Endothelial cell of umbilical vein (primary cell): ENCODE measurements around the gene CTAG1A. TPM values are rescaled to one million over a fixed set of nuclear protein-coding genes. Genes with fewer than 3 reads are reported as not detected.

ENCODE experiments used
- BruUV-seq: library from RNA; stranded (reverse); fragments of 400-500 nt; replicated peaks from 2 replicates; lab custom pipeline; 2021; lab: Mats Ljungman, UMichigan
- CTCF ChIA-PET: fragments of 300-600, 350-600 bp; sonication (Branson Sonifier 250); formaldehyde crosslinking; loops from one replicate; lab custom pipeline; 2021; ENCODE audit warnings: antibody characterized with exemption, inconsistent platforms; lab: Charles Lee
- POLR2A ChIA-PET: fragments of 300-600, 350-600 bp; sonication (Branson Sonifier 250); formaldehyde crosslinking; loops from one replicate; lab custom pipeline; 2021; ENCODE audit warnings: antibody characterized with exemption, inconsistent platforms; lab: Charles Lee
- DNase-seq: peaks from one replicate; pipeline ENCODE4 v3.0.0-alpha.2; 2011; ENCODE audit warnings: low read depth, low spot score
- FAIRE-seq: peaks from 2 replicates; lab custom pipeline; 2011; peaks lifted over from hg19 to GRCh38; lab: Jason Lieb, UNC
- H2AFZ ChIP-seq: 2 replicates; pipeline ENCODE4 v1.6.0; 2012; ENCODE audit warnings: low read depth, low read length, control low read depth, inconsistent platforms
- H3K27ac ChIP-seq: 2 replicates; pipeline ENCODE4 v1.5.1; 2011; ENCODE audit warnings: low read depth, mild to moderate bottlenecking, control low read depth, low read length, moderate library complexity; ENCODE audit not compliant: insufficient read depth
- H3K27me3 ChIP-seq, 2 experiments: 2 replicates each; pipeline versions ENCODE4 v1.6.0 to v1.6.1; 2011; ENCODE audit warnings: low read length in 2 of 2, mixed read lengths in 1 of 2; ENCODE audit not compliant: control insufficient read depth in 2 of 2, insufficient read depth in 2 of 2
- H3K36me3 ChIP-seq, 2 experiments: 2 replicates in 1 of 2; 3 replicates in 1 of 2; pipeline ENCODE4 v1.5.1; 2011; ENCODE audit warnings: low read length in 2 of 2, mild to moderate bottlenecking in 1 of 2, moderate library complexity in 1 of 2; ENCODE audit not compliant: control insufficient read depth in 2 of 2, insufficient read depth in 2 of 2; ENCODE audit errors: extremely low read depth in 1 of 2
- H3K4me1 ChIP-seq: 3 replicates; pipeline ENCODE4 v1.5.1; 2011; ENCODE audit warnings: mild to moderate bottlenecking, low read length; ENCODE audit not compliant: control insufficient read depth, insufficient read depth; ENCODE audit errors: extremely low read depth
- H3K4me2 ChIP-seq: 2 replicates; pipeline ENCODE4 v1.6.1; 2011; ENCODE audit warnings: low read length, control low read depth, mixed read lengths; ENCODE audit not compliant: insufficient read depth
- H3K4me3 ChIP-seq, 3 experiments: fragments of 200-600 bp in 1 of 3; sonication (generic), shearing (Covaris generic) in 1 of 3; replicated peaks in 1 of 3; 2 replicates each; pipeline ENCODE4 v1.5.1; 2011 to 2016; ENCODE audit warnings: control low read depth in 3 of 3, low read length in 3 of 3, mild to moderate bottlenecking in 2 of 3, inconsistent platforms in 1 of 3, low read depth in 1 of 3, moderate library complexity in 1 of 3; ENCODE audit not compliant: insufficient read depth in 1 of 3
- H3K79me2 ChIP-seq: 2 replicates; pipeline ENCODE4 v1.6.0; 2012; ENCODE audit warnings: low read length, inconsistent platforms; ENCODE audit not compliant: control insufficient read depth, insufficient read depth
- H3K9ac ChIP-seq: replicated peaks from 2 replicates; pipeline ENCODE3; 2011; ENCODE audit warnings: low read length, control low read depth; ENCODE audit not compliant: insufficient read depth; ENCODE audit errors: extremely low read depth
- H3K9me1 ChIP-seq: replicated peaks from 3 replicates; pipeline ENCODE4 v1.6.0; 2011; ENCODE audit warnings: mild to moderate bottlenecking, low read length; ENCODE audit not compliant: control insufficient read depth, insufficient read depth; ENCODE audit errors: extremely low read depth
- H3K9me3 ChIP-seq: replicated peaks from 2 replicates; pipeline ENCODE4 v1.5.1; 2012; ENCODE audit warnings: low read length, inconsistent platforms; ENCODE audit not compliant: control insufficient read depth, insufficient read depth
- H4K20me1 ChIP-seq: replicated peaks from 2 replicates; pipeline ENCODE3; 2011; ENCODE audit warnings: mild to moderate bottlenecking, low read length; ENCODE audit not compliant: control insufficient read depth, insufficient read depth; ENCODE audit errors: extremely low read depth
- MAX ChIP-seq: IDR thresholded peaks from 2 replicates; pipeline ENCODE4 v1.6.1; 2011; ENCODE audit not compliant: insufficient read depth, insufficient read length
- MYC ChIP-seq: IDR thresholded peaks from one replicate; pipeline ENCODE4 v1.6.1; 2011; ENCODE audit warnings: mild to moderate bottlenecking, low read depth, low read length
- POLR2A ChIP-seq: IDR thresholded peaks from 2 replicates; pipeline ENCODE4 v1.6.1; 2012; ENCODE audit warnings: low read depth, mild to moderate bottlenecking, control low read depth, low read length
- POLR2AphosphoS5 ChIP-seq: IDR thresholded peaks from 2 replicates; pipeline ENCODE4 v1.6.1; 2012; ENCODE audit warnings: low read depth, mild to moderate bottlenecking, control low read depth, low read length, moderate library complexity; ENCODE audit not compliant: insufficient read depth
- dilution Hi-C: fragments of 300-500 bp; cut with MboI; formaldehyde crosslinking; loops from one replicate; pipeline ENCODE4 v1.15.0; 2019; ENCODE audit warnings: low sequenced_read_pairs; ENCODE audit not compliant: extremely low pct_ligation_motif_present
- intact Hi-C: fragments of 100-400 bp; cut with micrococcal nuclease; formaldehyde crosslinking; loops from one replicate; pipeline ENCODE4 v1.10.0; 2022
- polyA plus RNA-seq, 4 experiments: library from polyadenylated mRNA; depleted of rRNA in 3 of 4; stranded (reverse) in 3 of 4; unstranded in 1 of 4; fragments of >200 nt; gene quantifications; 2 replicates each; pipeline versions ENCODE4 v1.2.1 to v1.2.3, GENCODE V29; 2011 to 2012; ENCODE audit warnings: missing spikeins in 1 of 4
- total RNA-seq: library from RNA; stranded (reverse); gene quantifications from 2 replicates; pipeline ENCODE4 v1.2.3, GENCODE V29; 2021

The CTAG1A gene
- total and polyA plus RNA-seq, 2 donors (not counting 3 experiments of a cell fraction or from before 2014, with no cell fraction given), result not detected

GRCh38 chrX:154546354-154547244, 38.3 kb upstream of the CTAG1A start, which contains the start of gene G6PD:
Gene G6PD, minus strand, starts transcription at chrX:154546846. Its CDS starts 691 bp downstream, at chrX:154546155.
- FAIRE-seq (no peak), DNase-seq (peak; percentile 51)
- Histone ChIP-seq H3K79me2 (peaks cover 59% of the 10 kb centered on the region), H3K27me3 (no peaks in the 10 kb centered on the region), H3K4me1 (peaks cover 24% of the 10 kb centered on the region), H2AFZ (peak within 1 kb of the TSS; percentile 42), H3K9ac (peak within 1 kb of the TSS; percentile 93), H3K9me1 (no peaks in the 10 kb centered on the region), H3K27ac (peak within 1 kb of the TSS; percentile 85), H3K36me3 (no peaks in the 10 kb centered on the region), H3K9me3 (no peaks in the 10 kb centered on the region), H3K4me3 (peak within 1 kb of the TSS; percentile 66 to 92 (median 68)), H3K4me2 (peak within 1 kb of the TSS; percentile 83), H4K20me1 (no peaks in the 10 kb centered on the region)
- dilution Hi-C loops (no loop called here), intact Hi-C loops (no loop called here)
- ChIA-PET CTCF (interaction anchor here (0.8 kb wide), 1 partner anchor 19 kb away, joined by 3 read pairs; no protein-coding TSS in a partner anchor), POLR2A (interaction anchor here (0.6 kb wide), 1 partner anchor 176 kb away, joined by 6 read pairs; no protein-coding TSS in a partner anchor)
- peak; percentile 67 for TF ChIP-seq POLR2AphosphoS5
- TF ChIP-seq MYC, result no peak
- TF ChIP-seq POLR2A, result peak; percentile 79
- TSS peak; percentile 32 for BruUV-seq

GRCh38 chrX:154547245-154548027, 37.5 kb upstream of the CTAG1A start, which contains the start of gene IKBKG:
Gene IKBKG, plus strand, starts transcription at chrX:154547620. Its CDS starts 4,383 bp downstream, at chrX:154552003.
- Histone ChIP-seq H3K4me3 (peak within 1 kb of the TSS; percentile 66 to 92 (median 68)), H3K9me3 (no peaks in the 10 kb centered on the region), H3K9me1 (no peaks in the 10 kb centered on the region), H3K27me3 (no peaks in the 10 kb centered on the region), H3K27ac (peak within 1 kb of the TSS; percentile 85), H3K4me2 (peak within 1 kb of the TSS; percentile 83), H3K36me3 (no peaks in the 10 kb centered on the region), H3K4me1 (peaks cover 17% of the 10 kb centered on the region), H4K20me1 (no peaks in the 10 kb centered on the region), H3K9ac (peak within 1 kb of the TSS; percentile 93), H3K79me2 (peaks cover 58% of the 10 kb centered on the region), H2AFZ (peak within 1 kb of the TSS; percentile 42)
- ChIA-PET CTCF (interaction anchor here (0.8 kb wide), 1 partner anchor 20 kb away, joined by 3 read pairs; no protein-coding TSS in a partner anchor), POLR2A (interaction anchor here (0.6 kb wide), 1 partner anchor 176 kb away, joined by 6 read pairs; no protein-coding TSS in a partner anchor)
- DNase-seq (peak; percentile 91), FAIRE-seq (peak; percentile 96)
- intact Hi-C loops (no loop called here), dilution Hi-C loops (no loop called here)
- BruUV-seq, result TSS peak; percentile 58
- TF ChIP-seq POLR2AphosphoS5 (peak; percentile 55), MAX (no peak)
